OCI-M2 (cell line): ENCODE results near the gene C16orf74.

ENCODE experiments used
- DNase-seq: peaks from one replicate; lab custom pipeline; 2025; ENCODE audit not compliant: unreplicated experiment; lab: John Stamatoyannopoulos, UW

Gene C16orf74

GRCh38 chr16:85750827-85751697 is at the start of gene C16orf74:
TSS of gene C16orf74 (minus strand) at chr16:85751096. CDS start at chr16:85735217, 15,879 bp downstream.
- DNase-seq: no peak

GRCh38 chr16:85800321-85800669 is 49.4 kb upstream of the C16orf74 start:
- DNase-seq: no peak

GRCh38 chr16:85799497-85800320 is 48.8 kb upstream of the C16orf74 start, which contains the start of the genes COX4I1 and EMC8:
TSS of gene COX4I1 (plus strand) at chr16:85799695. CDS start at chr16:85801206, 1,511 bp downstream.
TSS of gene EMC8 (minus strand) at chr16:85799544. CDS start at chr16:85799295, 249 bp downstream.
- no peak for DNase-seq

GRCh38 chr16:85798901-85799496 is 48.1 kb upstream of the C16orf74 start:
- no peak for DNase-seq

- DNase-seq: no peak
Measured at GRCh38 chr16:85798283-85798776, 47.4 kb upstream of the C16orf74 start.

GRCh38 chr16:85796599-85796998 is 45.7 kb upstream of the C16orf74 start:
- DNase-seq: no peak

GRCh38 chr16:85796152-85796551 is 45.3 kb upstream of the C16orf74 start:
- DNase-seq: no peak

GRCh38 chr16:85794696-85795095 is 43.8 kb upstream of the C16orf74 start:
- no peak for DNase-seq

GRCh38 chr16:85793662-85794298 is 42.9 kb upstream of the C16orf74 start:
- no peak for DNase-seq

GRCh38 chr16:85789773-85790172 is 38.9 kb upstream of the C16orf74 start:
- no peak for DNase-seq

GRCh38 chr16:85788819-85789218 is 37.9 kb upstream of the C16orf74 start:
- DNase-seq: no peak

- no peak for DNase-seq
Measured at GRCh38 chr16:85785927-85786326, 35.0 kb upstream of the C16orf74 start.

- no peak for DNase-seq
Measured at GRCh38 chr16:85784813-85785212, 33.9 kb upstream of the C16orf74 start.

- no peak for DNase-seq
Measured at GRCh38 chr16:85783441-85783840, 32.5 kb upstream of the C16orf74 start.

GRCh38 chr16:85782451-85782850 is 31.6 kb upstream of the C16orf74 start:
- DNase-seq: no peak

- DNase-seq: no peak
Measured at GRCh38 chr16:85781695-85782370, 30.9 kb upstream of the C16orf74 start.

GRCh38 chr16:85781156-85781555 is 30.3 kb upstream of the C16orf74 start:
- DNase-seq: no peak

GRCh38 chr16:85780281-85780680 is 29.4 kb upstream of the C16orf74 start:
- DNase-seq: no peak

- DNase-seq: no peak
Measured at GRCh38 chr16:85778873-85779272, 28.0 kb upstream of the C16orf74 start.
